Lower lobe of right lung (tissue), 2 donors: ENCODE data around the gene OMP. TPM values are rescaled to one million over a fixed set of nuclear protein-coding genes. Genes with fewer than 3 reads are reported as not detected.

Experiments used
- ATAC-seq, 2 donors: fragments of 200-7000 bp; cut with Tn5 transposase; one replicate each; pipeline ENCODE4 v1.9.1; 2020 to 2022; ENCODE audit warnings: mild to moderate bottlenecking in 2 of 2, moderate library complexity in 2 of 2
- DNase-seq: peaks from one replicate; pipeline ENCODE4 v3.0.0-alpha.2; 2020
- H3K27ac ChIP-seq: fragments of 200-600 bp; one replicate; pipeline ENCODE4 v1.8.0; 2022
- H3K27me3 ChIP-seq: fragments of 200-600 bp; one replicate; pipeline ENCODE4 v1.8.0; 2022; ENCODE audit warnings: low read depth
- H3K36me3 ChIP-seq: fragments of 200-600 bp; one replicate; pipeline ENCODE4 v1.8.0; 2022; ENCODE audit warnings: mild to moderate bottlenecking
- H3K4me1 ChIP-seq: fragments of 200-600 bp; one replicate; pipeline ENCODE4 v1.8.0; 2022
- H3K4me3 ChIP-seq: fragments of 200-600 bp; one replicate; pipeline ENCODE4 v1.8.0; 2022; ENCODE audit warnings: mild to moderate bottlenecking
- H3K9me3 ChIP-seq: fragments of 200-600 bp; one replicate; pipeline ENCODE4 v1.8.0; 2022
- CTCF ChIP-seq: fragments of 200-600 bp; IDR thresholded peaks from one replicate; pipeline ENCODE4 v1.8.0; 2022; ENCODE audit warnings: antibody characterized with exemption, mild to moderate bottlenecking
- intact Hi-C: fragments of 100-400 bp; cut with DNase I; formaldehyde crosslinking; loops from one replicate; pipeline ENCODE4 v1.11.0; 2022
- total RNA-seq: library from RNA; stranded (reverse); fragmentation: NEBNext Ultra II Directional; extraction: Animal tissue kit (Norgen Biotek cat#: 25700); gene quantifications from one replicate; pipeline ENCODE4 v1.2.1, GENCODE V29; 2021
- donor health status: DM: no; HTN: yes; CAD: no; lungs with severe emphysema.

The OMP gene
- total RNA-seq, 1 donor from 2014 or later, result not detected

DNA sequence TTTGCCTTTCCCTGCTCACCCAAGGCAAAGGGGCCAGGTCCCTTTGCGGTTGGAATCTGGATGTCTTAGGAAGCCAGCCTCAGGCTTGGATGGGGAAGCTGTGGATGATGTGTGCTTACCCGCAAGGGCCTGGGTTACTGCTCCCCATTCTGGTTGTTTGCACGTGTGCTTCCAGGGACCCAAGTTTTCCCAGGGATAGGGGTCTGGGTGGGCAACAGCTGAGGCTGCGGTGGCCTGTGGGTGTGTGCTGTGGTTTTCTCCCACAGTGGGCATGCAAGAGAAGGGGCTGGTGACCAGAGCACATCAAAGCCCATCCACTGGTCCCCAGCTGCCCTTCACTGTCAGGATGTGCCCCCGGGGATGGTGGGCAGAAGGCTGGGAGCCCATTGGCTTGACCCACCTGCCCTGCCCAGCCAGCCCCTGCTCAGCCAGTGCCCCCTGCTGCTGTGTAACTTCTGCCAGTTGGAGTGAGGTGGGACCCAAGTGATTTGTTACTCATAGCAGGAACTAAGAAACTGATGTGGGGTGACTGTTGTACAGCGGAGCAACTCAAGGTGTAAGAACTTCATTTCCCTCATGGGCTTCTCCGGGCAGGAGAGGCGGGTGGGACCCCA lies 32.6 kb upstream of the OMP start:
- no peak for DNase-seq
- intact Hi-C loops, result no loop called here

GRCh38 chr11:77071077-77071476 lies 31.6 kb upstream of the OMP start:
- H3K27ac ChIP-seq, result no peak overlapping the region
- TF ChIP-seq CTCF, result no peak
- H3K9me3 ChIP-seq, result no peaks in the 10 kb centered on the region
- no peak for ATAC-seq
- DNase-seq, result peak; percentile 29
- H3K4me1 ChIP-seq, result peaks cover 50% of the 10 kb centered on the region
- H3K27me3 ChIP-seq, result no peaks in the 10 kb centered on the region
- H3K36me3 ChIP-seq, result no peaks in the 10 kb centered on the region
- no peak overlapping the region for H3K4me3 ChIP-seq
- intact Hi-C loops, result no loop called here

More for the DNA sequence above, 32.6 kb upstream of the OMP start:
- TF ChIP-seq CTCF, result no peak
- no peaks in the 10 kb centered on the region for H3K36me3 ChIP-seq
- no peaks in the 10 kb centered on the region for H3K9me3 ChIP-seq
- no peak overlapping the region for H3K4me3 ChIP-seq
- no peak for ATAC-seq
- H3K27ac ChIP-seq, result no peak overlapping the region
- peaks cover 55% of the 10 kb centered on the region for H3K4me1 ChIP-seq
- no peaks in the 10 kb centered on the region for H3K27me3 ChIP-seq

DNA sequence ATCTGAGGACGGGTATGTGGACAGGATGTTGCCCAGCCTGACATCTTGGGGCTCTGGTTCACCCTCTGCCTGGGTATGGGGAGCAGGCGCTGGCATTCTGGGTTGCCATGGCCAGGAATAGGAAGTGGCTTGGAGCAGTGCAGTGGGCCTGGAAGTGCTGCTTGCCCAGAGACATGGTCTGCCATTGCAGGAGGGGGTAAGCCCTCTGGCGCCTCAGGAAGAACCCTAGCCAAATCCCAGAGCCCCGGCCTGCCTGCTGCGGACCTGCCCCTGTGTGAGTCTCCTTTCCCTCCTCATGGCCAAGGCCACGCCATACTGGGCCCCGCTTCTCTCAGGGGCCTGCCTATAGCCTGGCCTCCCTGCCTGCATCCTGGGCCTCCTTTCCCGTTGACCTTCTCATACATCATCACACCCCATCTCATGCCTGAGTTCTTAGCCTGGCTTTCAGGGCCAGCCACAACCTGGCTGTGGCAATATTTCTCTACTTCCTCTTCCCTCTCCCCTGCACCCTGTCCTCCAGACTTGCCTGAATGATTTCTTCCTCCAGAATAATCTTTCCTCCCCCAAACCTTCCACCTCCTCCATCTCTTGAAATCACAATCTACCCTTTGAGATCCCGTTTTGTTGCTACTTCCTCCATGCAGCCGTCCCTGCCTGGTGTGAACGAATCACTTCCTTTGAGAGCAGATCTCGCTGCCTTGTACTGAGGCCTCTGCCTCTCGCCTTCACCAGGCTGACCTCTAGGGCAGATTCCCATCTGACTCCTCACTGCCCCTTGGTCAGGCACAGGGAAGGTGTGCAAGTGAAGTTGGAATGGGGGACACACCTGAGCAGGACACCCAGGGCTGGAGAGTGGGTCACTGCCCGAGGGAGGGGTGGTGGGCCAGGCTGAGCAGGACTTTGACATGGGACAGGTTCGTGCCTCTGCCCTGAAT lies 30.7 kb upstream of the OMP start:
- no peak overlapping the region for H3K4me3 ChIP-seq
- H3K9me3 ChIP-seq, result no peaks in the 10 kb centered on the region
- peaks cover 47% of the 10 kb centered on the region for H3K4me1 ChIP-seq
- DNase-seq (peak; percentile 42), ATAC-seq (no peak)
- intact Hi-C loops, result no loop called here
- no peak for TF ChIP-seq CTCF
- H3K27me3 ChIP-seq, result no peaks in the 10 kb centered on the region
- no peaks in the 10 kb centered on the region for H3K36me3 ChIP-seq
- H3K27ac ChIP-seq, result peak overlapping the region; percentile 77

DNA sequence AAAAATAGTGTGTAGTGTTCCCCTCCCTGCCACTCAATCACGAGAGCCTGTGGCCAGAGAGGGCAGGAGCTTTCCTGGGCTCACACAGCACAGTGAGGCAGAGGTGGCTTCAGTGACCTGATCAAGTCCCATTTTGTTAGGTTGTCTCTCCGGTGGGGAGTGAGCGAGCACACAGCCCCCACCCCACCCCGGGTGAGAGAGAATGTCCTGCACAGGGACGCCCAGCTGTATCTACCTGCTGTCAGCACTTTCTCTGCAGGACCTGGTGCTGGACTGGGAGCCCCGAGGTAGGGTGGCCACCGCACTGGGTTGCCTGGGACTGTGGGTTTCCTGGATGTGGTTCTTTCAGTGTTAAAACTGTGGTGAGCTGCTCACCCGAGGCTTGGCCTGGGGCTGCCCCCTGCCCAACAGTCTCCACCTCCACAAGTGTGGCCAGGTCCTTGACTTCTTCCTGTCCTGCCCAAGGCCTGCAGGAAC lies 29.8 kb upstream of the OMP start:
- peak overlapping the region; percentile 77 for H3K27ac ChIP-seq
- intact Hi-C loops, result no loop called here
- no peak for DNase-seq
- no peak overlapping the region for H3K4me3 ChIP-seq
- no peaks in the 10 kb centered on the region for H3K36me3 ChIP-seq
- ATAC-seq, result no peak
- peaks cover 44% of the 10 kb centered on the region for H3K4me1 ChIP-seq
- no peak for TF ChIP-seq CTCF
- no peaks in the 10 kb centered on the region for H3K27me3 ChIP-seq
- H3K9me3 ChIP-seq, result no peaks in the 10 kb centered on the region

- Histone ChIP-seq H3K4me1 (peaks cover 38% of the 10 kb centered on the region), H3K9me3 (no peaks in the 10 kb centered on the region), H3K27me3 (no peaks in the 10 kb centered on the region), H3K27ac (peak overlapping the region; percentile 77), H3K4me3 (no peak overlapping the region), H3K36me3 (no peaks in the 10 kb centered on the region)
- intact Hi-C loops, result no loop called here
- ATAC-seq (peak; percentile 80 to 85), DNase-seq (peak; percentile 60)
- peak; percentile 35 for TF ChIP-seq CTCF
Observed at GRCh38 chr11:77073328-77074001, 29.2 kb upstream of the OMP start.
